Stomach smooth muscle (tissue), 2 donors: ENCODE results near the gene GOLGA6L7.
"Not testable (repeated sequence)": the region's sequence is repeated elsewhere in the genome, so short reads cannot be mapped to it uniquely, and the experiment has no call there.

ENCODE experiments used
- H3K27ac ChIP-seq: one replicate; pipeline ENCODE4 v1.7.0; 2013; ENCODE audit warnings: mild to moderate bottlenecking, low read length, inconsistent platforms
- H3K27me3 ChIP-seq, 2 donors: one replicate each; pipeline ENCODE4 v1.7.0; 2013; ENCODE audit warnings: low read length in 2 of 2; ENCODE audit not compliant: insufficient read depth in 2 of 2, control insufficient read depth in 1 of 2
- H3K36me3 ChIP-seq, 2 donors: one replicate each; pipeline ENCODE4 v1.7.0; 2013; ENCODE audit warnings: low read length in 2 of 2; ENCODE audit not compliant: control insufficient read depth in 2 of 2, insufficient read depth in 2 of 2
- H3K4me1 ChIP-seq: one replicate; pipeline ENCODE4 v1.7.0; 2013; ENCODE audit warnings: low read length; ENCODE audit not compliant: control insufficient read depth, insufficient read depth
- H3K4me3 ChIP-seq, 2 donors: one replicate each; pipeline ENCODE4 v1.7.0; 2013; ENCODE audit warnings: low read length in 2 of 2
- H3K9ac ChIP-seq, 2 donors: one replicate each; pipeline ENCODE4 v1.7.0; 2013; ENCODE audit warnings: low read length in 2 of 2, mild to moderate bottlenecking in 1 of 2
- H3K9me3 ChIP-seq, 2 donors: one replicate each; pipeline ENCODE4 v1.7.0; 2013; ENCODE audit warnings: low read length in 2 of 2; ENCODE audit not compliant: control insufficient read depth in 2 of 2
- donor health status: healthy.
- donor health status: Pancreatic carcinoma.

GOLGA6L7 gene

GRCh38 chr15:28811852-28812550 lies 36.4 kb downstream of the GOLGA6L7 start:
- H3K27ac ChIP-seq, H3K4me3 ChIP-seq, H3K27me3 ChIP-seq, H3K36me3 ChIP-seq, H3K9me3 ChIP-seq, H3K9ac ChIP-seq, H3K4me1 ChIP-seq: not testable (repeated sequence)

- not testable (repeated sequence) for H3K4me3 ChIP-seq, H3K27me3 ChIP-seq, H3K4me1 ChIP-seq, H3K36me3 ChIP-seq, H3K9ac ChIP-seq, H3K9me3 ChIP-seq, H3K27ac ChIP-seq
These were observed 38.0 kb downstream of the GOLGA6L7 start for GRCh38 chr15:28810444-28810843.

- H3K27me3 ChIP-seq, H3K4me3 ChIP-seq, H3K9me3 ChIP-seq, H3K36me3 ChIP-seq, H3K27ac ChIP-seq, H3K9ac ChIP-seq, H3K4me1 ChIP-seq: not testable (repeated sequence)
These were observed 40.3 kb downstream of the GOLGA6L7 start for GRCh38 chr15:28808136-28808535.

GRCh38 chr15:28800366-28800765 lies 48.1 kb downstream of the GOLGA6L7 start:
- H3K27me3 ChIP-seq, H3K4me1 ChIP-seq, H3K27ac ChIP-seq, H3K4me3 ChIP-seq, H3K9me3 ChIP-seq, H3K9ac ChIP-seq, H3K36me3 ChIP-seq: not testable (repeated sequence)

GRCh38 chr15:28798234-28798633 lies 50.2 kb downstream of the GOLGA6L7 start:
- not testable (repeated sequence) for H3K9me3 ChIP-seq, H3K27ac ChIP-seq, H3K36me3 ChIP-seq, H3K4me1 ChIP-seq, H3K27me3 ChIP-seq, H3K4me3 ChIP-seq, H3K9ac ChIP-seq

GRCh38 chr15:28794231-28794630 lies 54.2 kb downstream of the GOLGA6L7 start:
- H3K4me1 ChIP-seq, H3K27ac ChIP-seq, H3K27me3 ChIP-seq, H3K4me3 ChIP-seq, H3K36me3 ChIP-seq, H3K9me3 ChIP-seq, H3K9ac ChIP-seq: not testable (repeated sequence)
